HG02870 (cell line): ENCODE data around the gene HOXB5.

Experiments
- ATAC-seq: cut with Tn5 transposase; IDR thresholded peaks from one replicate; pipeline ENCODE4 v1.9.1; 2021; ENCODE audit warnings: mild to moderate bottlenecking, moderate library complexity; ENCODE audit not compliant: unreplicated experiment

The HOXB5 gene

GRCh38 chr17:48593126-48593829 lies at the start of gene HOXB5:
Gene HOXB5, minus strand, starts transcription at chr17:48593779. Its CDS starts 97 bp downstream, at chr17:48593682.
- no peak for ATAC-seq

DNA sequence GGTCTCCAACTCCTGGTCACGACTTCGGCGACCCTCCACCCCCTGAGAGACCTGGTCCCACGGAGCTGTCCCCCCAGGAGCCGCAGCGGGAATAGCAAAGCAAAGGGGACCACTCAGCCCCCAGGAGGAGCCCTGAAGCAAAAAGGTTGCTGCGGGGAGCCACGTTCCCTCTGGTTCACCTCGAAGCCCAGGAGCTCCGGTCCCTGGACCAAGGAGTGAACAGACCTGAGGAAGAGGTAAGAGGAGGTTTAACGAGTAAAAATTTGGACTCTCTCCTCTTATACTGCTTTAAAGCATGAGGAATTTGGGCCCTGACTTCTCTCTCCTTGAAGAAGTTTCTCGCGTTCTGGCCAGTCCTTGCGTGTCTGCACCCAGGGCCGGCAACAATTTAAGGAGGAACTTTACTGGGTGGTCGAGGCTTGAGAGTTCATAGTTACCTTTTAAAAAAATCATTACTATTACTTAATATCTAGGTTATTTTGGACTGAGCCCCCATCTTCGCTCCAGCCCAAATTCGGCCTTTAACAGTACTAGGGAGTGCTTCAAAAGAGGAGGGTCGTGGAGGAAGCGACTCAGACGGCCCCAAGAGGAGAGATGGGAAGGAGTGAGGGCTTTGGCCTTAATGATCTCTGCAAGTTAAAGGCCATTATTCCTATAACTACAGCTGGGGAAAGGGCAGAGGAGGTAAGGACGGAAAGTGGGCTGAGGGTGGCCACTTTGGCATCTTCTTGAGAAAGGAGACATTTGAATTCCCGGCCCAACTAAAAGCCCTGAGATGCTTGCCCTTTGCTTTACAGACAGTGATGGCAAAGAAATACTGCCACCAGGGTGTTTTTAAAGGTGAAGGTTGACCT lies 49.5 kb upstream of the HOXB5 start:
- no peak for ATAC-seq

DNA sequence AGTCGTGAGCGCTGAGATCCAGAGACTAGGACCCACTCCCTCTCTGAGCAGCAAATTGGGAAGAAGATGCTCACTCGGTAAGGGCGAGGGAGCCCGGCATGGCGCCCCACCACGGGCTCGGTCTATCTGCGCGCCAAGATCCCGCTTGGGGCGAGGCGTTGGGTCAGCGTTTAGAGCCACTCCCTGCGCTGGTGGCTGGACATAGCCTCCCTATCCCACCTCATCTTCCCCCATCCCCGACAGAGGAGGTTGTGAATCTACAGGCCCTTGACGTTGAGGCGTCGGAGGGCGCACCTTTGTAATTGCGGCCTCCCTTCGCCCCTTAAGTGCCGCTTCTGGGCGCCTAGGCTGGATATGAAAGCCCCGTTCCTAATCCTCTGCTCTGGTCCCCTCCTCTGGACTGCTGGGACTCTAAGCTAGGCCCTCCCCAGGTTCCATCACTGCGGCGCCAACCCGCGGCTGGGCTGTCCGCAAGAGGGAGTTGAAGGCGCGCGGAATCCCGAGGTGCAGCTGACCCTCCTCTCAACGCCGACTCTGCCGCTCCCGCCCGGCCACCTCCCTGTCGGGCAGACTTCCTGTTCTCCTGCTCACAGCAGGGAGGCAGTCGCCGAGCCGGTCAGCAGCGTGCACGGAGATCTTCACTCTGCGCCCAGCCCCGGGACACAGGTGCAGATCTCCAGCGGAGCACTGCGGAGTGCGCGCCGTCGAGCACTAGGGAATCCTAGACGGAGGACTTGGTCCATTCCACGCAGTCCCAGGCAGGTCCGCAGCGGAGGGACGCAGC lies 48.7 kb upstream of the HOXB5 start:
- no peak for ATAC-seq

DNA sequence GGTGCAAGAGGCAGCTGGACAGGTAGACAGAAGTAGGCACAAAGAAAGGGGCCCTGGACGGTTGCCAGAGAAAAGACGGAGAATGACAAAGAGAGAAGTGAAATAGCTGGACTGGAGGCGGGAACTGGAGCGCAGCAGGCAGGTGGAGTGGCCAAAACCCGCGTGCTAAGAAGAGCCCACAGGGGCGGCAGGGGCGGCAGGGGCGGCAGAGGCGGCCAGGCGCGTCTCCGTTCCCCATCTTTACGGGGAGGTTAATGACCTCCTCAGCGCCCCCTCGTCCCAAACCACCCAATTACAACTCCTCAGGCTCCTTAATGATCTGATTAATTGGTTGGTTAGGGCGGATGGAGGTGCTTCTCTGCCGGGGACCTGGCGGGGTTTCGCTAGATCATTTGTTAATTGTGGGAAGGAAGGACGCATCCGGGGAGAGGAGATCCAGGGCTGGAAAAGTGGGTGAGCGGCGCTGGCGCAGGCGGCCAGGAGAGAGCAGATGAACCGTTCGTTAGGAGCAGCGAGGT lies 48.0 kb upstream of the HOXB5 start:
- ATAC-seq, result no peak

DNA sequence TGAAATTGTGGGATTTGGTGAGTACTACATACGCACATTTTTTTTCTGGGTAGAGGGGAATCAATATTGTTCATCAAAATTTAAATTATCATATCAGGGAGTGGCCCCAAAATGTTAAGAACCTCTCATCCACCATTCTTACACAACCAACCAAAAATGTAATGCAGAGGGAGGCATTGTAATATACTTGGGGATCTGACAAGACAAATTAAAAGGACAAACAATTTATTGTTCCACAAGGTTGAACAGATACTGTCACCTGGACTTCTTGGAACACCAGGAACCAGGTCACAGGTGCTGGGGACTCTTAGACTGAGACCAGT lies 47.2 kb upstream of the HOXB5 start:
- ATAC-seq, result no peak

GRCh38 chr17:48639982-48640857 lies 46.6 kb upstream of the HOXB5 start:
- no peak for ATAC-seq

- no peak for ATAC-seq
These were observed 45.6 kb upstream of the HOXB5 start for GRCh38 chr17:48639136-48639535.

- no peak for ATAC-seq
These were observed 44.0 kb upstream of the HOXB5 start for GRCh38 chr17:48637323-48638260.

GRCh38 chr17:48636177-48637018 lies 42.8 kb upstream of the HOXB5 start:
- no peak for ATAC-seq

- no peak for ATAC-seq
These were observed 41.1 kb upstream of the HOXB5 start for GRCh38 chr17:48634493-48635208.

- no peak for ATAC-seq
These were observed 39.7 kb upstream of the HOXB5 start for GRCh38 chr17:48633266-48633677.

GRCh38 chr17:48632579-48633265 lies 39.1 kb upstream of the HOXB5 start:
- no peak for ATAC-seq

GRCh38 chr17:48631693-48632578 lies 38.4 kb upstream of the HOXB5 start:
- ATAC-seq, result no peak

GRCh38 chr17:48630925-48631692 lies 37.5 kb upstream of the HOXB5 start:
- ATAC-seq, result no peak
